DND-41 (cell line): ENCODE measurements around the gene RAMP3.

Source experiments
- EZH2 ChIP-seq: IDR thresholded peaks from 3 replicates; pipeline ENCODE4 v1.6.1; 2012; ENCODE audit warnings: borderline replicate concordance, low read depth, mild to moderate bottlenecking, moderate library complexity, low read length, inconsistent platforms; ENCODE audit not compliant: severe bottlenecking
- TF ChIP-seq, protein P1 (sequence below): IDR thresholded peaks from 2 replicates; pipeline ENCODE4 v1.5.1; 2012; ENCODE audit warnings: borderline replicate concordance, low read length, moderate library complexity, mild to moderate bottlenecking; ENCODE audit not compliant: poor library complexity, severe bottlenecking; ENCODE audit errors: extremely low read depth

DNA sequence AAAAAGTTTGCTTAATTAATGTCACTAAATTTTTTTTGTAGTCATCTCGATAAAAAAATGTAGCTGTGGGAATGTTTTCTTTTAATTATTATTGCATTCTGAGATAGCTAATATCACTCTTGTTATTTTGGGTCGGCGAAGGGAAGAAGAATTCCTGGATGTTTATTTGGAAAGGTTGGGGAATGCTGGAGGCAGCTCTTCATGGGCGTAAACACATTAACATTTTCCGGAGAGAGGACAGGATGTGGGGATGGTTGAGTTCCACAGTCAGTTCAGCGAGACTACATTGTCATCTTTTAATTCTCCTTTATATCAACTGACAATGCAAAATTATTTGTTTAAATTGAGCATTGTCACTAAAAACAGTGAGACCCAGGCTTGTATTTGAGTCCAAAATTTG lies 72.5 kb downstream of the RAMP3 start:
- TF ChIP-seq, protein P1, sequence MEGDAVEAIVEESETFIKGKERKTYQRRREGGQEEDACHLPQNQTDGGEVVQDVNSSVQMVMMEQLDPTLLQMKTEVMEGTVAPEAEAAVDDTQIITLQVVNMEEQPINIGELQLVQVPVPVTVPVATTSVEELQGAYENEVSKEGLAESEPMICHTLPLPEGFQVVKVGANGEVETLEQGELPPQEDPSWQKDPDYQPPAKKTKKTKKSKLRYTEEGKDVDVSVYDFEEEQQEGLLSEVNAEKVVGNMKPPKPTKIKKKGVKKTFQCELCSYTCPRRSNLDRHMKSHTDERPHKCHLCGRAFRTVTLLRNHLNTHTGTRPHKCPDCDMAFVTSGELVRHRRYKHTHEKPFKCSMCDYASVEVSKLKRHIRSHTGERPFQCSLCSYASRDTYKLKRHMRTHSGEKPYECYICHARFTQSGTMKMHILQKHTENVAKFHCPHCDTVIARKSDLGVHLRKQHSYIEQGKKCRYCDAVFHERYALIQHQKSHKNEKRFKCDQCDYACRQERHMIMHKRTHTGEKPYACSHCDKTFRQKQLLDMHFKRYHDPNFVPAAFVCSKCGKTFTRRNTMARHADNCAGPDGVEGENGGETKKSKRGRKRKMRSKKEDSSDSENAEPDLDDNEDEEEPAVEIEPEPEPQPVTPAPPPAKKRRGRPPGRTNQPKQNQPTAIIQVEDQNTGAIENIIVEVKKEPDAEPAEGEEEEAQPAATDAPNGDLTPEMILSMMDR = no peak
- TF ChIP-seq EZH2 = no peak
